GM21576 (cell line): ENCODE data around the gene SLC26A1.
A peak's percentile ranks its signal among the peaks of the same experiment; 100 is the strongest.

ENCODE experiments used
- ATAC-seq: cut with Tn5 transposase; IDR thresholded peaks from one replicate; pipeline ENCODE4 v1.9.1; 2021; ENCODE audit warnings: mild to moderate bottlenecking, moderate library complexity; ENCODE audit not compliant: unreplicated experiment

Gene SLC26A1

GRCh38 chr4:1029529-1029928, 36.3 kb upstream of the SLC26A1 start:
- no peak for ATAC-seq

- ATAC-seq = no peak
Measured at GRCh38 chr4:1028574-1029220, 35.5 kb upstream of the SLC26A1 start.

- no peak for ATAC-seq
Measured at GRCh38 chr4:1027915-1028238, 34.7 kb upstream of the SLC26A1 start.

- ATAC-seq = no peak
Measured at GRCh38 chr4:1027219-1027914, 34.2 kb upstream of the SLC26A1 start.

- peak; percentile 58 for ATAC-seq
Measured at GRCh38 chr4:1026115-1026514, 32.9 kb upstream of the SLC26A1 start.

GRCh38 chr4:1024882-1025545, 31.8 kb upstream of the SLC26A1 start:
- ATAC-seq = no peak

- ATAC-seq = no peak
Measured at GRCh38 chr4:1023895-1024740, 30.9 kb upstream of the SLC26A1 start.

GRCh38 chr4:1023075-1023640, 30.0 kb upstream of the SLC26A1 start:
- no peak for ATAC-seq

- no peak for ATAC-seq
Measured at GRCh38 chr4:1022739-1023066, 29.5 kb upstream of the SLC26A1 start.

- no peak for ATAC-seq
Measured at GRCh38 chr4:1022051-1022738, 29.0 kb upstream of the SLC26A1 start.

GRCh38 chr4:1021386-1022050, 28.3 kb upstream of the SLC26A1 start:
- peak; percentile 84 for ATAC-seq

- no peak for ATAC-seq
Measured at GRCh38 chr4:1019729-1020470, 26.7 kb upstream of the SLC26A1 start.

GRCh38 chr4:1019320-1019719, 26.1 kb upstream of the SLC26A1 start:
- ATAC-seq = no peak

- ATAC-seq = no peak
Measured at GRCh38 chr4:1018147-1019020, 25.2 kb upstream of the SLC26A1 start.

- ATAC-seq = no peak
Measured at GRCh38 chr4:1017706-1018105, 24.5 kb upstream of the SLC26A1 start.

- ATAC-seq = no peak
Measured at GRCh38 chr4:1017211-1017610, 24.0 kb upstream of the SLC26A1 start.

GRCh38 chr4:1015746-1016145, 22.5 kb upstream of the SLC26A1 start:
- ATAC-seq = no peak

GRCh38 chr4:1015179-1015578, 22.0 kb upstream of the SLC26A1 start:
- ATAC-seq = no peak
